Daoy (cell line): ENCODE results near the gene CROCC2. TPM values are rescaled to one million over a fixed set of nuclear protein-coding genes. Genes with fewer than 3 reads are reported as not detected.

Source experiments
- DNase-seq: peaks from one replicate; pipeline ENCODE4 v3.0.0-alpha.2; 2015; ENCODE audit warnings: low read depth
- total RNA-seq: library from RNA; depleted of rRNA; stranded (reverse); fragments of >200 nt; shearing (Covaris generic); gene quantifications from 2 replicates; pipeline ENCODE4 v1.2.3, GENCODE V29; 2014

The CROCC2 gene
- total RNA-seq, 1 experiment from 2014 or later, result not detected

GRCh38 chr2:240891492-240892340, 14.4 kb upstream of the CROCC2 start:
- no peak for DNase-seq

GRCh38 chr2:240892356-240892755, 13.8 kb upstream of the CROCC2 start:
- DNase-seq, result no peak

- no peak for DNase-seq
Measured at GRCh38 chr2:240892925-240893324, 13.2 kb upstream of the CROCC2 start.

GRCh38 chr2:240893363-240893844, 12.7 kb upstream of the CROCC2 start:
- peak; percentile 67 for DNase-seq

- DNase-seq, result no peak
Measured at GRCh38 chr2:240894006-240894405, 12.1 kb upstream of the CROCC2 start.

DNA sequence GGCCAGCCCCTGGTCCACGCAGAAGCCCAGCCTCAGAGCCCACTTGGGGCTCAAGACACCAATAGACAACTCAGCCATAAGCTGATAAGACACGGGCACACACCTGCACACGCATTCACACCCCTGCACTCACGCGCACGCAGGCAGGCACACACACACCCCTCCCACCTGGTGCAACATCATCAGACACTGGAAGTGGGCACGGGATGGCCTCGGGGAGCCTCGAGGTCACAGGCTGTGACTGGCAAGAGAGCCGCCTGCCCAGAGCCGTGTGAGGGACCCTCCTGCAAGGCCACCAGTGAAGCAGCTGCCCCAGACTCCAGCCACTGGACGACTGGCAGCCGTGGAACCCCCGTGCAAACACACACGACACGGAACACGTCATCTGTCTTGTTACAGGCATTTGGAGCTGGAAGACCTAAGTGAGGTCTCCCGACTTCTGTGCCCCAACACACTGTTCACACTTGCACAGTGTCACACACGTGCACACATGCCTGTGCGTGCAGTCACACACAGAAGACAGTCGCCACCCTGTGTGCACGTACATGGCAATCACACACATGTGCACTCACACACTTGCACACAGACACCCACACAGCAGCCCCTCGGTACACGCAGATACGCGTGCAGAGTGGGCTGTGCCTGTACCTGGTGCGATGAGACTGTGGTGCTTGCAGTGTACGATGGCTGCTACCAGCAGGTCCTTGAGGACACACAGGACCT, 11.1 kb upstream of the CROCC2 start:
- no peak for DNase-seq

DNA sequence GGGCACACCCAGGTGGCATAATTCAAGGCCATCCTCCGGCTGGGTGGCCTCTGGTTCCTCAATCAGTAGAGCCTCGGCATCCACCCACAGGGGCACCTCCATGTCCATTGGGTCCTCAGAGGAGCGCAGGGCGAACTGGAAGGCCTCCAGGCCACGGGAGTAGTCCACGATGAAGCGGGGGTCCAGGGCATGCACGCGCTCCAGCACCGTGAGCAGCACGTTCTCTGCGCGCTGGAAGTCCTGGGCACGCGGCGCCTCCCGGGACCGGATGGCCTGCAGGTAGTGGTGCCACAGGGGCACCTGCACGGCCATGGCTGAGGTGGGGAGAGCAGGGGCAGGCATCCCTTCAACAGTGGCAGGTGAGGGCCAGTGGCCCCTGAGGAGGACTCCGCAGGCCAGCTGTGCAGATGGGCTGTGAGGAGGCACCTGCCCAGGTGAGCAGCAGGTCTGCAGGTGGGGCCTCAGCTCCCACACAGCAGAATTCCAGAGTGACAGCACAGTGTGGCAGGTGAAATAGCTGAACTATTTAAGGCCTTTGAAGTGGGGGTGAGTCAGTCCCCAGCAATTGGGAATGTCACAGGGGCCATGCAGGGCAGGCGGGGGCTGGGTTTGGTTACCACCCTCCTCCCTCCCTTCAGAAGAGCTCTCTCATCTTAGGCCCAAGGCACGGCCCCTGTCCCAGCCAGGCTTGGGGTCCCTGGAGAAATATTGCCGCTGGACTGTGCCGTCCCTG, 10.3 kb upstream of the CROCC2 start, which contains the start of gene MAB21L4:
Gene MAB21L4 (minus strand): TSS at position 501 of the 733 bp plus-strand sequence. CDS start 159 bp downstream, at position 342.
- DNase-seq, result peak; percentile 37

DNA sequence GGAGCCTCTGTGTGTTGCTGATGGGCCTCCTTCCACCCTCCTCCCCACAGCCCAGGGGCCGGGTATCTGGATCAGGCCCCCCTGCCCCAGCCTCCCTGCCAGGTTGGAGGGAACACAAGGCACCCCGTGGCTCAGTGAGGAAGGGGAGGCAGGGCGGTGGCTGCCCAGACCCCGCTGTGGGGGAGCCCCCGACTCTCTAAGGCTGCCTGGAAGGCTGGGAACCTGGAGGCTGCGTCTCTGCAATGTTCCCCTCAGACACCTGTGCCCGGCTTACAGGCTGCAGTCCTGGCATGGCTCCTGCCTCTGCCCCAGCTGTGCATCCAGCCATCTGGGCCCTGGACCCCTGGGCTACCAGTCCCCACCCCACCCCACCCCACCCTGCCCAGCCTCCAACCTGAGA, 9.7 kb upstream of the CROCC2 start:
- no peak for DNase-seq

GRCh38 chr2:240896871-240897692, 9.1 kb upstream of the CROCC2 start:
- DNase-seq, result peak; percentile 39

- DNase-seq, result no peak
Measured at GRCh38 chr2:240898108-240898730, 7.9 kb upstream of the CROCC2 start.

GRCh38 chr2:240898731-240899467, 7.2 kb upstream of the CROCC2 start:
- DNase-seq, result no peak

DNA sequence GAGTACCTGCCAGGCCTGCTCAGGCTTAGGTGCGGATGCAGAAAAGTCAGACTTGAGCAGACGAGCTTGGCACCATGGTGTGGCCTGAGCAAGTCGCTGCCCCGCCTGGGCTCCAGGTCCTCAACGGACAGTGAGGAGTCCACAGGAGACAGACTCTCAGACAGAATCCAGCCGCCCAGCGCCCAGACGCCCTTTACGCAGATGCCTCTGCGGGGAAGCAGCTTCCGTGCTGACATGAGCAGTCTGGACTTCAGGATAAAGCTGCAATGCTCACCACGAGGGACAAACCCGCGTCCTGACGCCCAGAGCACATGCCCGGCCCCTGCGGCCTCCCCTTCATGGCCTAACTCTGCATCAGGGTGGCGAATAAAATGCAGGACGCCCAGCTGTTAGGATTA, 6.7 kb upstream of the CROCC2 start:
- no peak for DNase-seq

DNA sequence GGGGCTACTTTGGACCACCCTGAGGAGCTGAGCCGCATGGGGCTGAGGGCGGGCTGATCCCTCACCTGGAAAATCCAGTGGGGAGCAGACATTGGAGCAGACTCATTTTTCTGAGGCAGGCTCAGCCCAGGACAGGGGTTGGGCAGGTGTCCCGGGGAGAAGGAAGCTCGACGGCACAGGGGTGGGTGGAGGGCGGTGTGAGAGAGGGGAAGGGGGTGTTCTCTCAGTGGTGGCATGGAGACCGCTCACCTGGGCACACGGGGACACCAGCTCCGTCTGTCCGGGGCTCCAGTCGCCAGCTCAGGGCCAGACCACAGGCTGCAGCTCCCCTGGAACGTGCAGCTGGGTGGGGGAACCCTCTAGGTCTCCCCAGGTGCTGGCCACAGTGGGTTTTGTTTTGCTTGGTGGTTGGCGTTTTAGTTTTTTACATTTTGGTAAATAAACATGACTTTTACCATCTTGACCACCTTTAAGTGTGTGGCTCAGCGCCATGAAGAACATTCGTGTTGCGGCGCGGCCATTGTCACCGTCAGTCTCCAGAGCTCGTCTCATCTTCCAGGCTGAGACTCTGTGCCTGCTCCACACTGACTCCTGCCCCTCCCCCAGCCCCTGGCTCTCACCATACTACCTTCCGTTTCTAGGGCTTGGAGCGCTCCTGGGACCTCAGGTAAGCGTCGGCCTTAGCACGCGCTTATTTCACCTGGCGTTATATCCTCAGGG, 5.8 kb upstream of the CROCC2 start:
- DNase-seq, result no peak

- no peak for DNase-seq
Measured at GRCh38 chr2:240901986-240902614, 4.0 kb upstream of the CROCC2 start.

GRCh38 chr2:240902615-240903041, 3.5 kb upstream of the CROCC2 start:
- DNase-seq, result no peak

DNA sequence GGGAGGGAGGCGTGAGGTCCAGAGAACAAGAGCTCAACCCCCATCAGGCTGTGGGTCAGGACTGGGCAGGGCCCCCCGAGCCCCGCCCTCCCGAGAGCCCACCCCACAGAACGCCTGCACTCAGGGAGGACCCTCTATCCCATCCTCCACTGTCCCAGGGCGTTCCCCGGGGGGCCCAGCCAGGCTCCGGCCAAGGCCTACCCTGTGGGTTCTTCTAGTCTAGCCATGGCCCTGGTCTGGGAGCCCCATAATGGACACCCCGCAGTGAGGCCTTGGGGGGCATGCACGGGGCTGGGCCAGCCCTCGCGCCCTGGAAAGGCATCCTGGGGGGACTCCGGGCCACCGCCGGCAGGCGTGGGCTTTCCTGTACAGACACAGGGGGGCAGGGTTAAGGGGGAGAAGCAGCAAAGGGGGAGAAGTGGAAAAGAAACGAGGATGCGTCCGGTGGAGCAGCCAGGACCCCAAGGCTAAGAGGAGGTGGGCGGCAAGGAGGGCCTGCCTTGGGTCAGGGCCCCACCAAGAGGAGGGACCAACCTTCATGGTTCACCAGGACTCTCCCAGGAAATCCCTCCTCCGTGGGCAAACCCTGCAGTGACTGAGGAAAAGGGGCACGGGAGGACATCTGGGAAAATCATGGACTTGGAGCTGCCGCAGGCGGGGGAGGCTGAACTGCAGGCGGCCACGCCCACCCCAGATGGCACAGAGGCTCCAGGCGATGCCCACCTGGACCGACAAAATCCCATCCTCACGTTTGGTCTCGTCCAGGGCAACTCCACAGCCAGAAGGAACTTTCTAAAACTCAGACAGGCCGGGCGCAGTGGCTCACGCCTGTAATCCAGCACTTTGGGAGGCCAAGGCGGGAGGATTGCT, 2.7 kb upstream of the CROCC2 start:
- DNase-seq, result no peak

DNA sequence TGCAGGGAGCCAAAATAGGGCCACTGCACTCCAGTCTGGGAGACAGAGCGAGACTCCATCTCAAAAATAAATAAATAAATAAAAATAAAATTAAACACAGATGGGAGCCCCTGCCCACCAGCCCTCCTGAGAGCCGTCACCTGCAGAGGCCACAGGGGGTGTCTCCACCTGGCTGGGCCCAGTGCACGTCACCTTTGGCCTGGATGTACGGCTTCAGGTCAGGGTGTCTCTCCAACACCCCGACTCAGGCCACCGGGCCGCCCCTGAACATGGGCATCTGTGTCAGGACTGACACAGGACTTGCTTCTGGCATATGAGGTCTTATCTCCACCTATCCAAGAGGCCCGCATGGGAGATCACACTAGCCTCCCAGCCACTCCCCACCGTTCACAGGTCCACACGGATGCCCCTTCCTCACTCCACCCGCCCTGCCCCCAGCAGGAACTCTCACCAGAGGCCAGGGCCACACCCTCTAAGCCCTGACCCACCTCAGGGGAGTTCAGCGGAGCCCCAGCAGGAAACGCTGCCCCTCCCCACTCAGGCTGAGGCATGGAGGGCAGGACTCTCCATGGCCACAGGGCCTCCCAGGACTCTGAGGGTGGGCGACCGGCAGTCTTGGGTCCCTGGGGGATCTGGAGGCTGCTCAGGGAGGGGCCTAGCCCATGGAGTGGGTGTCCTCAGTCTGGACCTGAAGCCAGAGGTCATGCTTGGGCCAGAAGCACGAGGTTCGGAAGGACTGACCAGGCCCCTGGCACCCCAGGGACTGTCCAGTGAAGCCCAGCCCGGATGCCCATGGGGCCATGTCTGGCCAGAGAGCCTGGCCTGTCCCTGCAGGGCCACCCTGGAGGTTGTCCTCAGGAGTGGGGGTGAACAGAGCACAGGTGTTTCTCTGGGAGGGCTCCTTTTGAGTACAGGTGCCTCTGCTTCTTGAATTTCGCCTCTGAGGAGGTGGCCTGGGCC, 1.6 kb upstream of the CROCC2 start:
- no peak for DNase-seq
